ENCODE measurements around the gene SEL1L3.

SEL1L3 gene

GRCh38 chr4:25892796-25893195, 30.0 kb upstream of the SEL1L3 start:
- H4K20me1 ChIP-seq (ENCODE audit: low read depth, low read length): no peaks in the 10 kb centered on the region
- H3K27ac ChIP-seq (ENCODE audit: low read depth, low read length): no peak overlapping the region
- no peaks in the 10 kb centered on the region for H3F3A ChIP-seq (ENCODE audit: insufficient read depth)
- no peak overlapping the region for H2AFZ ChIP-seq (ENCODE audit: low read depth, low read length, severe bottlenecking)
- TF ChIP-seq CTCF (IDR thresholded peaks at IDR 0.05; ENCODE audit: insufficient read depth, low read length, poor library complexity, severe bottlenecking): no peak
- TF ChIP-seq EZH2phosphoT487 (conservative IDR thresholded peaks at IDR 0.05; ENCODE audit: low read length): no peak
- H3K27me3 ChIP-seq (ENCODE audit: low read length): no peaks in the 10 kb centered on the region
- no peaks in the 10 kb centered on the region for H3K36me3 ChIP-seq (ENCODE audit: low read length)
- no peaks in the 10 kb centered on the region for H3K9me3 ChIP-seq (ENCODE audit: insufficient read depth, low read length)
- H3K79me2 ChIP-seq (ENCODE audit: insufficient read depth, low read length): no peaks in the 10 kb centered on the region
- no peak overlapping the region for H3K4me2 ChIP-seq (ENCODE audit: low read depth, low read length, poor library complexity, severe bottlenecking)
- H3K9ac ChIP-seq (ENCODE audit: low read length): no peak overlapping the region
- no peak overlapping the region for H3K4me3 ChIP-seq (ENCODE audit: insufficient read depth, low read length, poor library complexity, severe bottlenecking)
- no peaks in the 10 kb centered on the region for H3K9me2 ChIP-seq (replicated peaks; ENCODE audit: insufficient read depth, low read length)

- no peak for TF ChIP-seq EZH2phosphoT487 (conservative IDR thresholded peaks at IDR 0.05; ENCODE audit: low read length)
- no peak for TF ChIP-seq CTCF (IDR thresholded peaks at IDR 0.05; ENCODE audit: insufficient read depth, low read length, poor library complexity, severe bottlenecking)
- no peaks in the 10 kb centered on the region for H3K9me3 ChIP-seq (ENCODE audit: insufficient read depth, low read length)
- no peak overlapping the region for H3K4me3 ChIP-seq (ENCODE audit: insufficient read depth, low read length, poor library complexity, severe bottlenecking)
- H3K4me2 ChIP-seq (ENCODE audit: low read depth, low read length, poor library complexity, severe bottlenecking): no peak overlapping the region
- no peaks in the 10 kb centered on the region for H3K36me3 ChIP-seq (ENCODE audit: low read length)
- no peak overlapping the region for H3K9ac ChIP-seq (ENCODE audit: low read length)
- no peak overlapping the region for H3K27ac ChIP-seq (ENCODE audit: low read depth, low read length)
- H3K27me3 ChIP-seq (ENCODE audit: low read length): no peaks in the 10 kb centered on the region
- H4K20me1 ChIP-seq (ENCODE audit: low read depth, low read length): no peaks in the 10 kb centered on the region
- H3K79me2 ChIP-seq (ENCODE audit: insufficient read depth, low read length): no peaks in the 10 kb centered on the region
- no peaks in the 10 kb centered on the region for H3F3A ChIP-seq (ENCODE audit: insufficient read depth)
- no peaks in the 10 kb centered on the region for H3K9me2 ChIP-seq (replicated peaks; ENCODE audit: insufficient read depth, low read length)
- no peak overlapping the region for H2AFZ ChIP-seq (ENCODE audit: low read depth, low read length, severe bottlenecking)
Measured at GRCh38 chr4:25890571-25891485, 28.0 kb upstream of the SEL1L3 start.

- H3K4me3 ChIP-seq (ENCODE audit: insufficient read depth, low read length, poor library complexity, severe bottlenecking): no peak overlapping the region
- no peak overlapping the region for H3K4me2 ChIP-seq (ENCODE audit: low read depth, low read length, poor library complexity, severe bottlenecking)
- H3K9ac ChIP-seq (ENCODE audit: low read length): no peak overlapping the region
- TF ChIP-seq EZH2phosphoT487 (conservative IDR thresholded peaks at IDR 0.05; ENCODE audit: low read length) (no peak), CTCF (IDR thresholded peaks at IDR 0.05; ENCODE audit: insufficient read depth, low read length, poor library complexity, severe bottlenecking) (no peak)
- no peaks in the 10 kb centered on the region for H3K9me3 ChIP-seq (ENCODE audit: insufficient read depth, low read length)
- H3K27me3 ChIP-seq (ENCODE audit: low read length): no peaks in the 10 kb centered on the region
- no peaks in the 10 kb centered on the region for H4K20me1 ChIP-seq (ENCODE audit: low read depth, low read length)
- no peaks in the 10 kb centered on the region for H3K36me3 ChIP-seq (ENCODE audit: low read length)
- no peak overlapping the region for H2AFZ ChIP-seq (ENCODE audit: low read depth, low read length, severe bottlenecking)
- no peaks in the 10 kb centered on the region for H3F3A ChIP-seq (ENCODE audit: insufficient read depth)
- no peaks in the 10 kb centered on the region for H3K79me2 ChIP-seq (ENCODE audit: insufficient read depth, low read length)
- no peak overlapping the region for H3K27ac ChIP-seq (ENCODE audit: low read depth, low read length)
- no peaks in the 10 kb centered on the region for H3K9me2 ChIP-seq (replicated peaks; ENCODE audit: insufficient read depth, low read length)
Measured at GRCh38 chr4:25889589-25890503, 27.1 kb upstream of the SEL1L3 start.

Measured in SU-DHL-6 (cell line).